Activated B cell treated with CpG ODN at 0.5 μM for 24 hours (primary cell): ENCODE measurements around the gene EGFR. TPM values are rescaled to one million over a fixed set of nuclear protein-coding genes. Genes with fewer than 3 reads are reported as not detected.
"Not testable (repeated sequence)": the region's sequence is repeated elsewhere in the genome, so short reads cannot be mapped to it uniquely, and the experiment has no call there.

Experiments
- ATAC-seq: fragments of 200-7000 bp; cut with Tn5 transposase; one replicate; pipeline ENCODE4 v1.10.0; 2021; ENCODE audit warnings: low read depth, mild to moderate bottlenecking, moderate library complexity
- CTCF ChIA-PET: fragments of 350-600 bp; sonication (Branson Sonifier 250); formaldehyde crosslinking; loops from one replicate; lab custom pipeline; 2021; ENCODE audit warnings: antibody characterized with exemption; lab: Charles Lee
- POLR2A ChIA-PET: fragments of 350-600 bp; sonication (Branson Sonifier 250); formaldehyde crosslinking; loops from one replicate; lab custom pipeline; 2021; ENCODE audit warnings: antibody characterized with exemption; lab: Charles Lee
- DNase-seq: peaks from one replicate; pipeline ENCODE4 v3.0.0; 2022
- H3K27ac Mint-ChIP-seq: one replicate; pipeline ENCODE4 v1.8.0; 2020; ENCODE audit warnings: mixed read lengths
- H3K27me3 Mint-ChIP-seq: one replicate; pipeline ENCODE4 v1.8.0; 2021; ENCODE audit warnings: mixed read lengths
- H3K36me3 Mint-ChIP-seq: one replicate; pipeline ENCODE4 v1.8.0; 2021; ENCODE audit warnings: low read depth, mixed read lengths
- H3K4me1 Mint-ChIP-seq: one replicate; pipeline ENCODE4 v1.8.0; 2021; ENCODE audit warnings: mixed read lengths
- H3K4me3 Mint-ChIP-seq: one replicate; pipeline ENCODE4 v1.8.0; 2020; ENCODE audit warnings: mild to moderate bottlenecking, mixed read lengths
- H3K9me3 Mint-ChIP-seq: one replicate; pipeline ENCODE4 v1.8.0; 2020; ENCODE audit warnings: mixed read lengths
- CTCF ChIP-seq: fragments of 200-600 bp; IDR thresholded peaks from one replicate; pipeline ENCODE4 v1.8.0; 2022; ENCODE audit warnings: antibody characterized with exemption, mild to moderate bottlenecking
- intact Hi-C: fragments of 100-400 bp; cut with micrococcal nuclease; formaldehyde crosslinking; loops from one replicate; pipeline ENCODE4 v1.15.1; 2024
- total RNA-seq: library from RNA; stranded (reverse); gene quantifications from 2 replicates; pipeline ENCODE4 v1.2.3, GENCODE V29; 2022

The EGFR gene
- total RNA-seq, 1 donor from 2014 or later: not detected

GRCh38 chr7:55030314-55030713, 11.5 kb downstream of the EGFR start:
- CTCF ChIA-PET: no interaction called here
- no peaks in the 10 kb centered on the region for H3K9me3 Mint-ChIP-seq
- TF ChIP-seq CTCF: no peak
- H3K27me3 Mint-ChIP-seq: peaks cover 12% of the 10 kb centered on the region
- ATAC-seq (no peak), DNase-seq (no peak)
- H3K4me1 Mint-ChIP-seq: no peaks in the 10 kb centered on the region
- POLR2A ChIA-PET: no interaction called here
- intact Hi-C loops: no loop called here
- no peaks in the 10 kb centered on the region for H3K36me3 Mint-ChIP-seq
- H3K27ac Mint-ChIP-seq: no peak overlapping the region
- H3K4me3 Mint-ChIP-seq: no peak overlapping the region

DNA sequence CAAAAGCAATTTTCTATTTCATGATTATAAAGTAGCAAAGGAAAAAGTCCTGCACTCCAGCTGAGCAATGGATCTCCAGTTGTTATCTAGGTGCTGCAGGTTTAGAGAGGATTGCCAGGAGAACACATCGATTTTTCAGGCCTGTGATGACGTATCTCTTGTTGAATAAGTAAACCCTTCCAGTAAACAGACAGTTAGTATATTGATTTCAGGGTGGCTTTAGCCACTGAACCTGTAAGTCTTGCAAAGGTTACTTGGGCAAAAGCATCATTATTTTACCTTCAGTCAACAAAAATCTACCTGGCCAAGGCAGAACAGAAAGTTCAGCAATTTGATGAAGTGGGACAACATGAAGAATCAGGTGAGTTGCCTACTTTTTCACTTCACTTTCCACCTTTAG, 12.3 kb downstream of the EGFR start:
- CTCF ChIA-PET: no interaction called here
- POLR2A ChIA-PET: no interaction called here
- Mint-ChIP-seq H3K9me3 (no peaks in the 10 kb centered on the region), H3K36me3 (no peaks in the 10 kb centered on the region), H3K4me3 (no peak overlapping the region), H3K27ac (no peak overlapping the region), H3K4me1 (no peaks in the 10 kb centered on the region), H3K27me3 (peaks cover 12% of the 10 kb centered on the region)
- no peak for TF ChIP-seq CTCF
- intact Hi-C loops: no loop called here
- DNase-seq (no peak), ATAC-seq (no peak)

GRCh38 chr7:55032069-55032699, 13.4 kb downstream of the EGFR start:
- CTCF ChIA-PET: no interaction called here
- no peaks in the 10 kb centered on the region for H3K4me1 Mint-ChIP-seq
- intact Hi-C loops: no loop called here
- POLR2A ChIA-PET: no interaction called here
- DNase-seq (no peak), ATAC-seq (no peak)
- no peaks in the 10 kb centered on the region for H3K9me3 Mint-ChIP-seq
- H3K4me3 Mint-ChIP-seq: no peak overlapping the region
- no peaks in the 10 kb centered on the region for H3K36me3 Mint-ChIP-seq
- H3K27me3 Mint-ChIP-seq: peaks cover 8% of the 10 kb centered on the region
- H3K27ac Mint-ChIP-seq: no peak overlapping the region
- TF ChIP-seq CTCF: no peak

GRCh38 chr7:55033236-55033846, 14.5 kb downstream of the EGFR start:
- no peaks in the 10 kb centered on the region for H3K4me1 Mint-ChIP-seq
- POLR2A ChIA-PET: no interaction called here
- H3K36me3 Mint-ChIP-seq: no peaks in the 10 kb centered on the region
- no peak overlapping the region for H3K27ac Mint-ChIP-seq
- CTCF ChIA-PET: no interaction called here
- peaks cover 15% of the 10 kb centered on the region for H3K27me3 Mint-ChIP-seq
- no peaks in the 10 kb centered on the region for H3K9me3 Mint-ChIP-seq
- no peak for TF ChIP-seq CTCF
- intact Hi-C loops: no loop called here
- ATAC-seq: no peak
- no peak overlapping the region for H3K4me3 Mint-ChIP-seq
- DNase-seq: no peak

- Mint-ChIP-seq H3K9me3 (no peaks in the 10 kb centered on the region), H3K27me3 (peaks cover 15% of the 10 kb centered on the region), H3K4me3 (no peak overlapping the region), H3K27ac (no peak overlapping the region), H3K36me3 (no peaks in the 10 kb centered on the region), H3K4me1 (no peaks in the 10 kb centered on the region)
- TF ChIP-seq CTCF: no peak
- intact Hi-C loops: no loop called here
- DNase-seq: no peak
- ATAC-seq: no peak
- ChIA-PET POLR2A (no interaction called here), CTCF (no interaction called here)
These were observed 16.0 kb downstream of the EGFR start for GRCh38 chr7:55034776-55035175.

DNA sequence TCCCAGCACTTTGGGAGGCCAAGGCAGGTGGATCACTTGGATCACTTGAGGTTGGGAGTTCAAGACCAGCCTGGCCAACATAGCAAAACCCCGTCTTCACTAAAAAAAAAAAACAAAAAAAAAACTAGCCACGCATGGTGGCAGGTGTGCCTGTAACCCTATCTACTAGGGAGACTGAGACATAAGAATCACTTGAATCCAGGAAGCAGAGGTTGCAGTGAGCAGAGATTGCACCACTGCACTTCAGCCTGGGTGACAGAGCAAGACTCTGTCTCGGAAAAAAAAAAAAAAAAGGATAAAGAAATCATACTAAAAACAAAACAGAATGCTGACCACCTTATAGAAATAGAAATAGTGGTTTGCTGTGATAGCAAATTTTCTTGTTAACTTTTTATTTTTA, 16.6 kb downstream of the EGFR start:
- POLR2A ChIA-PET, DNase-seq, H3K36me3 Mint-ChIP-seq, H3K4me3 Mint-ChIP-seq, intact Hi-C loops, H3K27ac Mint-ChIP-seq, H3K4me1 Mint-ChIP-seq, H3K9me3 Mint-ChIP-seq, ATAC-seq, CTCF ChIA-PET: not testable (repeated sequence)
- peaks cover 15% of the 10 kb centered on the region for H3K27me3 Mint-ChIP-seq
